ENCODE results near the gene VSIR.

- TF ChIP-seq CTCF (IDR thresholded peaks at IDR 0.05) (no peak), POLR2A (IDR thresholded peaks at IDR 0.05) (no peak)
Observed at GRCh38 chr10:71717551-71717951, 55.8 kb downstream of the VSIR start.
